Measurements from ENCODE around the gene DUSP16.

DNA sequence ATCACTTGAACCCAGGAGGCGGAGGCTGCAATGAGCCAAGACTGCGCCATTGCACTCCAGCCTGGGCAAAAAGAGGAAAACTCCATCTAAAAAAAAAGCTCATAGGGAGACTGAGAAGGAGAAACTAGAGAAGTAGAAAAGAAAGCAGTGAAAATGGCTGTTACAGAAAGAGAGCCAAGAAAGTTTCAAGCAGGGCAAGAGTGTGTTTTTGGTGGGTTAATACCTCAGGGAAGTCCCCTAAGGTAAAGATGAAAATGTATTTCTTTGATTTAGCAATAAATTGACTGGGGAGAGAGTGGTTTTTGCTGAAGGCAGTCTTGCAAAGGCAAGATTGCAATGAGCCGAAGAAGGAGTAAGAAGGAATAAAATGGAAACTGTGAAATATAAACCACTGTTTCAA is 10.0 kb upstream of the DUSP16 start:
- TF ChIP-seq SUZ12 (IDR thresholded peaks at IDR 0.05) (no peak), SP1 (IDR thresholded peaks at IDR 0.05) (no peak), CTBP1 (IDR thresholded peaks at IDR 0.05; ENCODE audit: borderline replicate concordance) (no peak), TARDBP (IDR thresholded peaks at IDR 0.05) (no peak), FOXM1 (IDR thresholded peaks at IDR 0.05; ENCODE audit: borderline replicate concordance) (no peak), FOXK2 (IDR thresholded peaks at IDR 0.05) (no peak), ARNT (IDR thresholded peaks at IDR 0.05) (no peak)

Measured in HEK293T (cell line).